IMR-90 (cell line): ENCODE measurements around the gene ANKRD44. TPM values are rescaled to one million over a fixed set of nuclear protein-coding genes. Genes with fewer than 3 reads are reported as not detected.

ENCODE experiments used
- ATAC-seq: fragments of 200-7000 bp; cut with Tn5 transposase; 2 replicates; pipeline ENCODE4 v1.9.1; 2020; ENCODE audit warnings: low read depth, mild to moderate bottlenecking, moderate library complexity
- BruUV-seq: library from RNA; stranded (reverse); fragments of 400-500 nt; replicated peaks from 2 replicates; lab custom pipeline; 2021; lab: Mats Ljungman, UMichigan
- CTCF ChIA-PET: fragments of 300-600 bp; formaldehyde crosslinking; extraction: SDS; loops from one replicate; lab custom pipeline; 2021; ENCODE audit warnings: antibody characterized with exemption; lab: Yijun Ruan, JAX
- POLR2A ChIA-PET: fragments of 300-600 bp; sonication (Branson Sonifier 250); formaldehyde crosslinking; loops from one replicate; lab custom pipeline; 2022; ENCODE audit warnings: antibody characterized with exemption; ENCODE audit not compliant: unreplicated experiment; lab: Charles Lee
- DNase-seq: peaks from one replicate; pipeline ENCODE4 v3.0.0; 2013
- H2AFZ ChIP-seq: replicated peaks from 2 replicates; pipeline ENCODE3; 2013; ENCODE audit warnings: low read length, mild to moderate bottlenecking; ENCODE audit not compliant: poor library complexity
- H2AK5ac ChIP-seq: 2 replicates; pipeline ENCODE4 v1.6.1; 2013; ENCODE audit warnings: low read depth, low read length, inconsistent platforms
- H2AK9ac ChIP-seq: replicated peaks from 2 replicates; pipeline ENCODE3; 2013; ENCODE audit warnings: mild to moderate bottlenecking, low read depth, low read length, moderate library complexity; ENCODE audit not compliant: poor library complexity
- H2BK120ac ChIP-seq: 2 replicates; pipeline ENCODE4 v1.6.1; 2013; ENCODE audit warnings: low read depth, low read length, inconsistent platforms
- H2BK15ac ChIP-seq: 3 replicates; pipeline ENCODE4 v1.6.1; 2013; ENCODE audit warnings: low read depth, low read length, inconsistent platforms
- H2BK20ac ChIP-seq: 2 replicates; pipeline ENCODE4 v1.6.1; 2013; ENCODE audit warnings: low read depth, mild to moderate bottlenecking, inconsistent platforms, low read length, moderate library complexity
- H2BK5ac ChIP-seq: 2 replicates; pipeline ENCODE4 v1.6.1; 2013; ENCODE audit warnings: mild to moderate bottlenecking, low read depth, low read length, inconsistent platforms; ENCODE audit not compliant: poor library complexity, severe bottlenecking
- H3K14ac ChIP-seq: replicated peaks from 2 replicates; pipeline ENCODE4 v1.6.1; 2013; ENCODE audit warnings: low read depth, low read length, inconsistent platforms
- H3K18ac ChIP-seq: 2 replicates; pipeline ENCODE4 v1.6.1; 2013; ENCODE audit warnings: low read depth, low read length, control low read depth
- H3K23ac ChIP-seq: 2 replicates; pipeline ENCODE4 v1.6.1; 2013; ENCODE audit warnings: low read depth, low read length, inconsistent platforms
- H3K27ac ChIP-seq: 2 replicates; pipeline ENCODE4 v1.5.1; 2013; ENCODE audit warnings: mild to moderate bottlenecking, control low read depth, low read length; ENCODE audit not compliant: insufficient read depth
- H3K27me3 ChIP-seq: 2 replicates; pipeline ENCODE4 v1.6.1; 2013; ENCODE audit warnings: low read length; ENCODE audit not compliant: control insufficient read depth, insufficient read depth
- H3K36me3 ChIP-seq: 2 replicates; pipeline ENCODE4 v1.6.1; 2013; ENCODE audit warnings: low read length, mixed read lengths; ENCODE audit not compliant: control insufficient read depth, insufficient read depth
- H3K4ac ChIP-seq: 2 replicates; pipeline ENCODE4 v1.6.1; 2013; ENCODE audit warnings: low read depth, low read length, inconsistent platforms
- H3K4me1 ChIP-seq: 2 replicates; pipeline ENCODE4 v1.6.1; 2013; ENCODE audit warnings: low read length, mixed read lengths; ENCODE audit not compliant: control insufficient read depth, insufficient read depth
- H3K4me2 ChIP-seq: 2 replicates; pipeline ENCODE4 v1.6.1; 2013; ENCODE audit warnings: low read depth, mild to moderate bottlenecking, control low read depth, low read length, moderate library complexity
- H3K4me3 ChIP-seq: 2 replicates; pipeline ENCODE4 v1.5.1; 2013; ENCODE audit warnings: low read depth, mild to moderate bottlenecking, control low read depth, low read length, moderate library complexity; ENCODE audit not compliant: insufficient read depth
- H3K56ac ChIP-seq: 2 replicates; pipeline ENCODE4 v1.6.1; 2013; ENCODE audit warnings: low read length, inconsistent platforms; ENCODE audit not compliant: insufficient read depth; ENCODE audit errors: extremely low read depth
- H3K79me1 ChIP-seq, 2 experiments: 2 replicates each; pipeline ENCODE4 v1.6.1; 2013; ENCODE audit warnings: low read length in 2 of 2, inconsistent platforms in 1 of 2, low read depth in 1 of 2
- H3K9ac ChIP-seq: 2 replicates; pipeline ENCODE4 v1.6.1; 2013; ENCODE audit warnings: low read depth, low read length, control low read depth
- H3K9me1 ChIP-seq: 2 replicates; pipeline ENCODE4 v1.6.1; 2013; ENCODE audit warnings: low read length, inconsistent platforms; ENCODE audit not compliant: insufficient read depth
- H3K9me3 ChIP-seq: 2 replicates; pipeline ENCODE4 v1.6.1; 2013; ENCODE audit warnings: low read length; ENCODE audit not compliant: control insufficient read depth, insufficient read depth
- H4K20me1 ChIP-seq: 2 replicates; pipeline ENCODE4 v1.6.1; 2013; ENCODE audit warnings: low read length, inconsistent platforms; ENCODE audit not compliant: insufficient read depth
- H4K5ac ChIP-seq: 2 replicates; pipeline ENCODE4 v1.6.1; 2013; ENCODE audit warnings: mild to moderate bottlenecking, low read depth, low read length, control low read depth
- H4K8ac ChIP-seq, 2 experiments: 2 replicates each; pipeline ENCODE4 v1.6.1; 2013; ENCODE audit warnings: low read depth in 2 of 2, low read length in 2 of 2, control low read depth in 1 of 2, inconsistent platforms in 1 of 2
- H4K91ac ChIP-seq: 2 replicates; pipeline ENCODE4 v1.6.1; 2013; ENCODE audit warnings: low read depth, low read length, inconsistent platforms; ENCODE audit not compliant: insufficient read depth
- MXI1 ChIP-seq: IDR thresholded peaks from 2 replicates; pipeline ENCODE4 v1.6.1; 2012; ENCODE audit warnings: low read depth, mild to moderate bottlenecking, low read length, moderate library complexity, borderline replicate concordance
- NFE2L2 ChIP-seq: fragments of 150-350 bp; IDR thresholded peaks from 2 replicates; pipeline ENCODE4 v1.6.1; 2016; ENCODE audit warnings: low read depth, mild to moderate bottlenecking, low read length
- POLR2A ChIP-seq: IDR thresholded peaks from 2 replicates; pipeline ENCODE4 v1.6.1; 2012; ENCODE audit warnings: mild to moderate bottlenecking, low read depth, low read length
- RAD21 ChIP-seq: IDR thresholded peaks from 2 replicates; pipeline ENCODE4 v1.6.1; 2012; ENCODE audit warnings: low read length, improper control_type of control experiment
- RCOR1 ChIP-seq: IDR thresholded peaks from 2 replicates; pipeline ENCODE4 v1.6.1; 2012; ENCODE audit warnings: mild to moderate bottlenecking, low read length, improper control_type of control experiment; ENCODE audit not compliant: insufficient replicate concordance
- RFX5 ChIP-seq: IDR thresholded peaks from 2 replicates; pipeline ENCODE4 v1.8.0; 2012; ENCODE audit warnings: low read depth, mild to moderate bottlenecking, low read length, moderate library complexity
- SMC3 ChIP-seq: fragments of 150-350 bp; IDR thresholded peaks from 2 replicates; pipeline ENCODE4 v1.6.1; 2016; ENCODE audit warnings: low read depth, mild to moderate bottlenecking, antibody characterized with exemption, low read length, moderate library complexity
- WGBS, 2 experiments: methylation state at CpG; one replicate each; pipeline versions ENCODE4 v1.1.5 to v1.1.7; 2013; ENCODE audit warnings: missing lambda C conversion rate in 2 of 2; ENCODE audit not compliant: insufficient read length in 1 of 2; ENCODE audit errors: extremely low coverage in 2 of 2; 5-methylcytosine and 5-hydroxymethylcytosine counted together
- dilution Hi-C: fragments of 300-500 bp; cut with HindIII; formaldehyde crosslinking; loops from one replicate; pipeline ENCODE4 v1.14.3; 2018; ENCODE audit warnings: low sequenced_read_pairs; ENCODE audit not compliant: unreplicated experiment
- in situ Hi-C: fragments of 300-500 bp; cut with MboI; formaldehyde crosslinking; loops from 3 replicates; pipeline ENCODE4 v1.14.3; 2019; ENCODE audit warnings: low sequenced_read_pairs, inconsistent platforms, mixed read lengths
- intact Hi-C: fragments of 100-400 bp; cut with micrococcal nuclease; formaldehyde crosslinking; loops from 2 replicates; pipeline ENCODE4 v1.10.0; 2022
- polyA plus RNA-seq, 3 experiments: library from polyadenylated mRNA; depleted of rRNA; stranded (reverse); fragments of >200 nt; gene quantifications; 2 replicates each; pipeline ENCODE4 v1.2.3, GENCODE V29; 2012; ENCODE audit warnings: low replicate concordance in 1 of 3
- total RNA-seq: library from RNA; depleted of rRNA; stranded (reverse); fragments of >200 nt; gene quantifications from 2 replicates; pipeline ENCODE4 v1.2.3, GENCODE V29; 2012
- TF ChIP-seq, protein P1 (sequence below): fragments of 150-350 bp; IDR thresholded peaks from 2 replicates; pipeline ENCODE4 v1.6.1; 2017; ENCODE audit warnings: mild to moderate bottlenecking, antibody characterized with exemption, low read length, low read depth
- TF ChIP-seq, protein P2 (sequence below): fragments of 150-350 bp; IDR thresholded peaks from 2 replicates; pipeline ENCODE4 v1.6.1; 2016; ENCODE audit warnings: low read depth, mild to moderate bottlenecking, low read length, moderate library complexity, borderline replicate concordance

ANKRD44 gene
- total and polyA plus RNA-seq, 2 of the 4 experiments (the other 2 are of a cell fraction), result 5.2 to 15.6 TPM

DNA sequence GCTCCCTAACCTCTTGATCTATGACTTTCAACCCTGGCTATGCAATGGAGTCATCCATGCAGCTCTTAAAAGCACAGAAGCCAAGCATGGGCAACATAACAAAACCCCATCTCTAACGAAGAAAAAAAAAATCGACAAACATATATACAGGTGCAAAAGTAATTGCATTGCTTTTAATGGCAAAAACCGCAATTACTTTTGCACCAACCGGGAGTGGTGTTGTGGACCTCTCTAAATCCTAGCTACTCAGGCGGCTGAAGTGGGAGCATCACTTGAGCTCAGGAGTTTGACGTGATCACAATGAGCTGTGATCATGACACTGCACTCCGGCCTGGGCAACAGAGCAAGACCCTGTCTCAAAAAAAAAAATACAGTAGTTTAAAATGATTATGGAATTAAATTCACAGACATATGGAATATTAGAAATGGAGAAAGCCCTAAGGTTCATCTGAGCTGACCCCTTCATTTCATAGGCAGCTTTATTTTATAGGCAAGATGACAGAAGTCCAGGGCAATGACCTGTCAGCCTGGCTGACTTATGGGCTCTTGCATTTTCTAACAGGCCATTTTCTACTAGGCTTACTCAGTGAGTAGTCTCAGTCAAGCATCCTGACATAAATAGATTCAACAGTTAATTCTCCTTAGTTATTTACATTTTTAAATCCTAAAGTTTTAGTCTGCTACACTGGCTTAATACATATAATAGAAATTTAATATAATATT, 183.8 kb downstream of the ANKRD44 start:
- no peak overlapping the region for H2AK5ac ChIP-seq
- H3K23ac ChIP-seq, result no peak overlapping the region
- H3K27me3 ChIP-seq, result no peaks in the 10 kb centered on the region
- ATAC-seq (no peak), DNase-seq (no peak)
- no peak overlapping the region; the same call in 1 of the 2 replicates for H3K18ac ChIP-seq
- H3K56ac ChIP-seq, result no peak overlapping the region
- H2BK5ac ChIP-seq, result no peak overlapping the region
- H3K4ac ChIP-seq, result no peak overlapping the region; the same call in 1 of the 2 replicates
- POLR2A ChIA-PET, result no interaction called here
- no peak for TF ChIP-seq NFE2L2
- TF ChIP-seq, protein P1, sequence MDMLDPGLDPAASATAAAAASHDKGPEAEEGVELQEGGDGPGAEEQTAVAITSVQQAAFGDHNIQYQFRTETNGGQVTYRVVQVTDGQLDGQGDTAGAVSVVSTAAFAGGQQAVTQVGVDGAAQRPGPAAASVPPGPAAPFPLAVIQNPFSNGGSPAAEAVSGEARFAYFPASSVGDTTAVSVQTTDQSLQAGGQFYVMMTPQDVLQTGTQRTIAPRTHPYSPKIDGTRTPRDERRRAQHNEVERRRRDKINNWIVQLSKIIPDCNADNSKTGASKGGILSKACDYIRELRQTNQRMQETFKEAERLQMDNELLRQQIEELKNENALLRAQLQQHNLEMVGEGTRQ, result no peak
- TF ChIP-seq RFX5, result no peak
- TF ChIP-seq MXI1, result no peak
- no peak for TF ChIP-seq SMC3
- TF ChIP-seq RCOR1, result no peak
- TF ChIP-seq, protein P2, sequence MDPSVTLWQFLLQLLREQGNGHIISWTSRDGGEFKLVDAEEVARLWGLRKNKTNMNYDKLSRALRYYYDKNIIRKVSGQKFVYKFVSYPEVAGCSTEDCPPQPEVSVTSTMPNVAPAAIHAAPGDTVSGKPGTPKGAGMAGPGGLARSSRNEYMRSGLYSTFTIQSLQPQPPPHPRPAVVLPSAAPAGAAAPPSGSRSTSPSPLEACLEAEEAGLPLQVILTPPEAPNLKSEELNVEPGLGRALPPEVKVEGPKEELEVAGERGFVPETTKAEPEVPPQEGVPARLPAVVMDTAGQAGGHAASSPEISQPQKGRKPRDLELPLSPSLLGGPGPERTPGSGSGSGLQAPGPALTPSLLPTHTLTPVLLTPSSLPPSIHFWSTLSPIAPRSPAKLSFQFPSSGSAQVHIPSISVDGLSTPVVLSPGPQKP, result no peak
- no peak for TF ChIP-seq RAD21
- TF ChIP-seq POLR2A, result no peak
- H3K27ac ChIP-seq, result no peak overlapping the region
- H2AK9ac ChIP-seq, result no peak overlapping the region
- no peak overlapping the region for H2AFZ ChIP-seq
- H2BK20ac ChIP-seq, result no peak overlapping the region; the same call in 1 of the 2 replicates
- H3K4me2 ChIP-seq, result no peak overlapping the region
- H3K14ac ChIP-seq, result peak overlapping the region; percentile 44; the same call in 1 of the 2 replicates
- peak overlapping the region; percentile 67; the same call in 1 of the 3 replicates for H2BK15ac ChIP-seq
- peak overlapping the region; percentile 85 for H2BK120ac ChIP-seq
- H4K91ac ChIP-seq, result peak overlapping the region; percentile 83; the same call in 1 of the 2 replicates
- no TSS peak for BruUV-seq
- in situ Hi-C loops (no loop called here), dilution Hi-C loops (no loop called here), intact Hi-C loops (loop anchor here (5.0 to 10.0 kb wide), 3 partner anchors 46 to 578 kb away; partner anchors contain the start of genes ANKRD44 and MARS2)
- H3K79me1 ChIP-seq, result 0 out of 4 replicates have a peak, but pooled peaks cover 0 to 4% of the 10 kb centered on the region in 2 experiments
- no peak overlapping the region for H3K4me3 ChIP-seq
- no peak overlapping the region for H4K5ac ChIP-seq
- WGBS, 2 experiments, result 100% methylated on average over 3 of the region's 7 CpGs; no CpG with 5 or more reads in 1 of the 2 experiments
- peaks cover 13% of the 10 kb centered on the region for H3K4me1 ChIP-seq
- H3K9me3 ChIP-seq, result no peaks in the 10 kb centered on the region
- H3K36me3 ChIP-seq, result no peaks in the 10 kb centered on the region
- CTCF ChIA-PET, result interaction anchor here (1.1 to 1.9 kb wide), 5 partner anchors 9 to 41 kb away, joined by 3 to 8 read pairs (median 5); no protein-coding TSS in a partner anchor
- peaks cover 26% of the 10 kb centered on the region for H3K9me1 ChIP-seq
- H3K9ac ChIP-seq, result no peak overlapping the region
- peaks cover 4% of the 10 kb centered on the region; the same call in 1 of the 2 replicates for H4K20me1 ChIP-seq
- no peak overlapping the region; a peak in 1 of 4 replicates for H4K8ac ChIP-seq
